ENCODE data around the gene G6PD.

Gene G6PD

GRCh38 chrX:154489182-154489581 lies 57.5 kb downstream of the G6PD start:
- no peak for TF ChIP-seq POLR2A (IDR thresholded peaks at IDR 0.05; ENCODE audit: low read depth, low read length)
- DNase-seq (ENCODE audit: insufficient read length, low spot score) (no peak), FAIRE-seq (no peak)

- DNase-seq (ENCODE audit: insufficient read length, low spot score) (no peak), FAIRE-seq (no peak)
- no peak for TF ChIP-seq POLR2A (IDR thresholded peaks at IDR 0.05; ENCODE audit: low read depth, low read length)
Observed at GRCh38 chrX:154488336-154489075, 58.1 kb downstream of the G6PD start.

- no peak for FAIRE-seq
- TF ChIP-seq POLR2A (IDR thresholded peaks at IDR 0.05; ENCODE audit: low read depth, low read length) = no peak
Observed at GRCh38 chrX:154487518-154488290, 58.9 kb downstream of the G6PD start.

GRCh38 chrX:154486396-154487207 lies 60.0 kb downstream of the G6PD start, which contains the start of gene UBL4A:
Gene UBL4A (minus strand): TSS chrX:154486615. CDS start chrX:154486584, 31 bp downstream.
- DNase-seq (ENCODE audit: insufficient read length, low spot score) = peak; percentile 71
- peak; percentile 44; the same call in 1 of the 2 replicates for TF ChIP-seq POLR2A (IDR thresholded peaks at IDR 0.05; ENCODE audit: low read depth, low read length)
- FAIRE-seq = no peak

More at GRCh38 chrX:154487518-154488290, 58.9 kb downstream of the G6PD start:
- no peak for DNase-seq (ENCODE audit: insufficient read length, low spot score)

GRCh38 chrX:154486052-154486395 lies 60.6 kb downstream of the G6PD start:
- no peak for TF ChIP-seq POLR2A (IDR thresholded peaks at IDR 0.05; ENCODE audit: low read depth, low read length)
- no peak for DNase-seq (ENCODE audit: insufficient read length, low spot score)
- no peak for FAIRE-seq

GRCh38 chrX:154485150-154486051 lies 61.2 kb downstream of the G6PD start:
- FAIRE-seq = no peak
- DNase-seq (ENCODE audit: insufficient read length, low spot score) = no peak
- no peak for TF ChIP-seq POLR2A (IDR thresholded peaks at IDR 0.05; ENCODE audit: low read depth, low read length)

DNA sequence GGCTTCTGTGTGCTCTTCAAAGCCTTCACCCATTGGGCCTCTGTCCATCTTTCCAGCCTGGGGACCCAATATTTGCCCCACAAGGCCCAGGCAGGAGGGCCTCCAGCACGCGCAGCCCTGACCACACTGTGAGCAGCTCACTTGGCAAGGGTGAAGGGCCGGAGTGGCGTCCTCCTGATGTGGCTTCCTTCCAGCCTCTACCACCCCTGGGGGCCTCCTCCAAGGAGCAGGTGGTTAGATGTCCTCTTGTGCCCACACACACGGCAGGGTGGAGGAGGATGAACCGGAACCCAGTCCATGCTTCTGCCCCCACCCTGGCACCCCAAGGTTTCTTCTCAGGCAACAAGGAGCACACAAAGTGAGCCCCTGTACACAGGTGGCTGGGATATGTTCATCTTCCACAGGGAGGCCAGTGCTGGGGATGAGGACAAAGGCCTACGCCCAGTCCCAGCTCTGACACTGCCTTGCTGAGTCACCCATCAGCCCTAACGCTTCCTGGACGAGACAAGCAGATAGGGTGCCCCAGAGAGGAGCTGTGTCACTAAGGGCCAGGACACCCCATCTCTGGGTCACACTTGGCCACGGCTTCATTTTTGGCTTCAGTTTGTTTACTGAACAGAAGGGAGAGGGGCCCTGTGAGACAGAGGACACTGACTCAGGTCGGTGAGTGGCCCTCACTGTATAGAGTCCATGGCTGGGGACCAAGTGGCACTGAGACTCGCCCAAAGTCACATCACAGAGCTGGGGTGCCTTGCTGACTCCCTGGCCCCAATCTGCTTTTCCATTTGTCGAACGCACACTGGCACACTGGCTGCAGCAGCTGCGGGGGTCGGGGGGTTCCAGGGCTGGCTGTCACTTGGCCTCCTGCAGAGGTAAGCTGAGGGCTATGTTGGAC lies 62.1 kb downstream of the G6PD start:
- TF ChIP-seq POLR2A (IDR thresholded peaks at IDR 0.05; ENCODE audit: low read depth, low read length) = no peak
- FAIRE-seq (no peak), DNase-seq (ENCODE audit: insufficient read length, low spot score) (no peak)

DNA sequence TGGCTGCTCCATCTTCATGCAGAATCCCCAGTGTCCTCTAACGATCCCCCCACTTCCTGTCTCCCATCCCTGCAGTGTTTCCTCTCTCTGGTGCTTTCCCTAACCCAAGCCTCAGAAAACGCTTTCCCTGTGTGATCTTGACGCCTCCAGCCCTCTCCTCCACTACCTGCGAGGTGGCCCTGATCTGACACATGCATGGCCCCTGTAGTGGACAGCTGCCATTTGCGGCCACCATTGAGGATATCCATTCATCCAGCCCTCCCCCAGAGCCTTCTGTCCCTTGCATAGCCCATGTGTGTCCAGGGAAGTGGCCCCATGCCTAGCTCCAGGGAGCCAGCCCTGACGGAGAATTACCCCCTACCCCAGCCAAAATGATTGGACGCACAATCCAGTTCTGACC lies 63.3 kb downstream of the G6PD start:
- TF ChIP-seq POLR2A (IDR thresholded peaks at IDR 0.05; ENCODE audit: low read depth, low read length) = no peak
- DNase-seq (ENCODE audit: insufficient read length, low spot score) = no peak
- FAIRE-seq = no peak

GRCh38 chrX:154482786-154483185 lies 63.9 kb downstream of the G6PD start:
- no peak for TF ChIP-seq POLR2A (IDR thresholded peaks at IDR 0.05; ENCODE audit: low read depth, low read length)
- FAIRE-seq (no peak), DNase-seq (ENCODE audit: insufficient read length, low spot score) (no peak)

- no peak for FAIRE-seq
- no peak for TF ChIP-seq POLR2A (IDR thresholded peaks at IDR 0.05; ENCODE audit: low read depth, low read length)
- DNase-seq (ENCODE audit: insufficient read length, low spot score) = no peak
Observed at GRCh38 chrX:154481911-154482601, 64.6 kb downstream of the G6PD start.

Measured in H54 (cell line).